Inflammatory macrophage (primary cell): ENCODE data around the gene RASL10B.

ENCODE experiments used
- DNase-seq, 2 donors: peaks; one replicate each; pipeline ENCODE4 v3.0.0-alpha.2; 2020 to 2022

Gene RASL10B

GRCh38 chr17:35717475-35717874 lies 14.0 kb upstream of the RASL10B start:
- no peak for DNase-seq

- no peak for DNase-seq
Observed at GRCh38 chr17:35723735-35724134, 7.7 kb upstream of the RASL10B start.

- DNase-seq: no peak
Observed at GRCh38 chr17:35725058-35725457, 6.4 kb upstream of the RASL10B start.

GRCh38 chr17:35725802-35726126 lies 5.7 kb upstream of the RASL10B start:
- no peak for DNase-seq

GRCh38 chr17:35726127-35726952 lies 5.1 kb upstream of the RASL10B start:
- DNase-seq: no peak

- DNase-seq: no peak
Observed at GRCh38 chr17:35726953-35727460, 4.4 kb upstream of the RASL10B start.

- DNase-seq: no peak
Observed at GRCh38 chr17:35727635-35728034, 3.8 kb upstream of the RASL10B start.

- no peak for DNase-seq
Observed at GRCh38 chr17:35728551-35728950, 2.9 kb upstream of the RASL10B start.

GRCh38 chr17:35729405-35729833 lies 2.0 kb upstream of the RASL10B start:
- DNase-seq: no peak

- no peak for DNase-seq
Observed at GRCh38 chr17:35730400-35731005, 936 bp upstream of the RASL10B start.

- no peak for DNase-seq
Observed at GRCh38 chr17:35731917-35732805, 722 bp downstream of the RASL10B start.

GRCh38 chr17:35732806-35733136 lies 1.3 kb downstream of the RASL10B start:
- no peak for DNase-seq

GRCh38 chr17:35733366-35733765 lies 1.9 kb downstream of the RASL10B start:
- no peak for DNase-seq

- no peak for DNase-seq
Observed at GRCh38 chr17:35734396-35734795, 3.0 kb downstream of the RASL10B start.

GRCh38 chr17:35735036-35735805 lies 3.8 kb downstream of the RASL10B start:
- no peak for DNase-seq

- DNase-seq: no peak
Observed at GRCh38 chr17:35736236-35736635, 4.8 kb downstream of the RASL10B start.

GRCh38 chr17:35738519-35739133 lies 7.2 kb downstream of the RASL10B start:
- DNase-seq: no peak

GRCh38 chr17:35740216-35740615 lies 8.8 kb downstream of the RASL10B start:
- DNase-seq: no peak

GRCh38 chr17:35740997-35741931 lies 9.8 kb downstream of the RASL10B start:
- DNase-seq: no peak

- DNase-seq: no peak
Observed at GRCh38 chr17:35742496-35742895, 11.1 kb downstream of the RASL10B start.
